Heart right ventricle (tissue), 16 donors: Measurements from ENCODE around the gene RBFOX2. TPM values are rescaled to one million over a fixed set of nuclear protein-coding genes. Genes with fewer than 3 reads are reported as not detected.

Experiments
- ATAC-seq, 8 donors: fragments of 200-7000 bp; cut with Tn5 transposase; one replicate each; pipeline ENCODE4 v1.9.1; 2020; ENCODE audit warnings: mild to moderate bottlenecking in 8 of 8, moderate library complexity in 8 of 8, moderate number of reproducible peaks in 1 of 8
- DNase-seq, 2 donors: peaks; one replicate each; pipeline ENCODE4 v3.0.0-alpha.2; 2020
- H3K27ac ChIP-seq, 10 donors: fragments of 200-600 bp; sonication (generic) in 2 of 10; one replicate each; pipeline versions ENCODE4 v1.5.0 to v1.8.0; 2020 to 2022; ENCODE audit warnings: mild to moderate bottlenecking in 3 of 10
- H3K27me3 ChIP-seq, 7 donors: fragments of 200-600 bp; one replicate each; pipeline ENCODE4 v1.8.0; 2021 to 2022; ENCODE audit warnings: mild to moderate bottlenecking in 2 of 7
- H3K36me3 ChIP-seq, 9 donors: fragments of 200-600 bp; sonication (generic) in 1 of 9; one replicate each; pipeline versions ENCODE4 v1.5.0 to v1.8.0; 2020 to 2022; ENCODE audit warnings: mild to moderate bottlenecking in 2 of 9
- H3K4me1 ChIP-seq, 9 donors: fragments of 200-600 bp; sonication (generic) in 1 of 9; one replicate each; pipeline versions ENCODE4 v1.5.0 to v1.8.0; 2020 to 2022; ENCODE audit warnings: mild to moderate bottlenecking in 4 of 9
- H3K4me3 ChIP-seq, 10 donors: fragments of 200-600 bp; sonication (generic) in 2 of 10; one replicate each; pipeline versions ENCODE4 v1.5.0 to v1.8.0; 2020 to 2022; ENCODE audit warnings: mild to moderate bottlenecking in 7 of 10, moderate library complexity in 2 of 10
- H3K9me3 ChIP-seq, 11 donors: fragments of 200-600 bp in 10 of 11; sonication (generic) in 2 of 11; one replicate each; pipeline versions ENCODE4 v1.5.0 to v1.8.0; 2013 to 2022; ENCODE audit warnings: mild to moderate bottlenecking in 2 of 11, control low read depth in 1 of 11, moderate library complexity in 1 of 11
- CTCF ChIP-seq, 9 donors: fragments of 200-600 bp; sonication (generic) in 2 of 9; IDR thresholded peaks; one replicate each; pipeline versions ENCODE4 v1.5.0 to v1.8.0; 2021 to 2022; ENCODE audit warnings: antibody characterized with exemption in 9 of 9, mild to moderate bottlenecking in 5 of 9, moderate library complexity in 1 of 9
- WGBS, 2 donors: extraction: QIAGEN DNeasy Blood & Tissue Kit; methylation state at CpG; one replicate each; pipeline ENCODE4 v1.1.7; 2013; ENCODE audit warnings: inconsistent platforms in 1 of 2; 5-methylcytosine and 5-hydroxymethylcytosine counted together
- intact Hi-C, 10 donors: fragments of 100-400 bp; cut with DNase I; formaldehyde crosslinking; loops; one replicate each; pipeline versions ENCODE4 v1.11.1 to v1.14.2; 2022
- polyA plus RNA-seq, 2 donors: library from polyadenylated mRNA; stranded (reverse); fragments of 200-250 nt; gene quantifications; one replicate each; pipeline ENCODE4 v1.2.3, GENCODE V29; 2013
- total RNA-seq, 10 donors: library from RNA; stranded (reverse); fragmentation: NEBNext Ultra II Directional in 3 of 10; extraction: Animal tissue kit (Norgen Biotek cat#: 25700) in 3 of 10; gene quantifications; one replicate each; pipeline versions ENCODE4 v1.2.1 to v1.2.4, GENCODE V29; 2021 to 2023
- donor health status: Arrhythmogenic right ventricular cardiomyopathy.
- donor health status: ischemic (EF 13 %, LVEDD 7.1; RV severe dilation, severe dysfunction).
- donor health status: healthy with polysubstance abuse.
- donor health status: DM: no; HTN: yes; CAD: no.
- donor health status: DM: no; HTN: no; CAD: no.
- donor health status: ischemic (EF 25% LVEDD 6.9; RV normal size, moderate dysfunction).
- donor health status: ischemic (EF 25% LVEDD 5.7; RV mildly dilated, moderate dysfunction).
- donor health status: healthy.
- donor health status: DM: yes; HTN: yes; CAD: no.
- donor health status: Ischemic cardiomyopathy.
- donor health status: ischemic (EF 35%, LVEDD 5.7; RV mildly dilated, moderate dysfunction).
- donor health status: nonischemic (EF 11% LVEDD 7.7; RV severe dilation, severe dysfunction).
- donor health status: DM: yes; HTN: yes; CAD: no.
- donor health status: PGD.
- donor health status: ischemic (EF 29% LVEDD 5.4; RV normal size, mild dysfunction).
- donor health status: nonischemic (EF 23%, LVEDD 6.1; RV moderate dilation, normal function).

The RBFOX2 gene
- total and polyA plus RNA-seq, 12 donors = 18.0 to 105 (median 90.4) TPM

- DNase-seq (no peak), ATAC-seq (no peak)
- TF ChIP-seq CTCF (IDR thresholded peaks at IDR 0.05) = no peak
- WGBS, 2 donors = 90 to 91% methylated on average over 4 of the region's 4 CpGs
- intact Hi-C loops = no loop called here
- H3K36me3 ChIP-seq = peaks cover 0 to 6% (median 0%) of the 10 kb centered on the region in 9 donors
- H3K9me3 ChIP-seq = no peaks in the 10 kb centered on the region
- peak overlapping the region in 1 of 10 donors; percentile 28 for H3K27ac ChIP-seq
- no peaks in the 10 kb centered on the region for H3K27me3 ChIP-seq
- H3K4me3 ChIP-seq = no peak overlapping the region
- peaks cover 2 to 85% (median 46%) of the 10 kb centered on the region in 9 donors for H3K4me1 ChIP-seq
Measured at GRCh38 chr22:35889071-35889470, 139.6 kb downstream of the RBFOX2 start.

- no peak for DNase-seq
- 91 to 98% methylated on average over 2 of the region's 2 CpGs for WGBS, 2 donors
- no peak for ATAC-seq
- Histone ChIP-seq H3K36me3 (peaks cover 0 to 6% (median 0%) of the 10 kb centered on the region in 9 donors), H3K9me3 (no peaks in the 10 kb centered on the region), H3K4me1 (peaks cover 7 to 85% (median 51%) of the 10 kb centered on the region in 9 donors), H3K27ac (peak overlapping the region in 1 of 10 donors; percentile 28), H3K4me3 (no peak overlapping the region), H3K27me3 (no peaks in the 10 kb centered on the region)
- intact Hi-C loops = no loop called here
- no peak for TF ChIP-seq CTCF (IDR thresholded peaks at IDR 0.05)
Measured at GRCh38 chr22:35888181-35888870, 140.3 kb downstream of the RBFOX2 start.

GRCh38 chr22:35887296-35887875 is 141.2 kb downstream of the RBFOX2 start:
- H3K27ac ChIP-seq = peak overlapping the region in 2 of 10 donors; percentile 3 to 6
- WGBS, 2 donors = 73 to 74% methylated on average over 2 of the region's 2 CpGs

GRCh38 chr22:35886309-35886708 is 142.3 kb downstream of the RBFOX2 start:
- Histone ChIP-seq H3K4me3 (no peak overlapping the region), H3K27ac (peak overlapping the region in 1 of 10 donors; percentile 6), H3K36me3 (peaks cover 0 to 6% (median 0%) of the 10 kb centered on the region in 9 donors), H3K9me3 (no peaks in the 10 kb centered on the region), H3K27me3 (no peaks in the 10 kb centered on the region), H3K4me1 (peaks cover 11 to 85% (median 45%) of the 10 kb centered on the region in 9 donors)
- DNase-seq (no peak), ATAC-seq (no peak)
- 72 to 79% methylated on average over 4 of the region's 4 CpGs for WGBS, 2 donors
- no peak for TF ChIP-seq CTCF (IDR thresholded peaks at IDR 0.05)
- intact Hi-C loops = no loop called here

More at GRCh38 chr22:35887296-35887875, 141.2 kb downstream of the RBFOX2 start:
- H3K36me3 ChIP-seq = peaks cover 0 to 6% (median 0%) of the 10 kb centered on the region in 9 donors
- no peak for TF ChIP-seq CTCF (IDR thresholded peaks at IDR 0.05)
- intact Hi-C loops = no loop called here
- DNase-seq = no peak
- no peak overlapping the region for H3K4me3 ChIP-seq
- H3K4me1 ChIP-seq = peaks cover 7 to 85% (median 52%) of the 10 kb centered on the region in 9 donors
- H3K27me3 ChIP-seq = no peaks in the 10 kb centered on the region
- H3K9me3 ChIP-seq = no peaks in the 10 kb centered on the region
- ATAC-seq = no peak
